ENCODE data around the gene NPSR1.
"Not testable (repeated sequence)": the region's sequence is repeated elsewhere in the genome, so short reads cannot be mapped to it uniquely, and the experiment has no call there.

NPSR1 gene

GRCh38 chr7:34657632-34658268 is at the start of gene NPSR1:
Gene NPSR1 (plus strand): TSS chr7:34658218. CDS start chr7:34658413, 195 bp downstream.
- in situ Hi-C loops (cut with MboI; ENCODE audit: low sequenced_read_pairs), result no loop called here

- in situ Hi-C loops (cut with MboI; ENCODE audit: low sequenced_read_pairs), result no loop called here
Measured at GRCh38 chr7:34612661-34613060, 45.4 kb upstream of the NPSR1 start.

- in situ Hi-C loops (cut with MboI; ENCODE audit: low sequenced_read_pairs), result no loop called here
Measured at GRCh38 chr7:34620425-34620824, 37.6 kb upstream of the NPSR1 start.

- in situ Hi-C loops (cut with MboI; ENCODE audit: low sequenced_read_pairs), result no loop called here
Measured at GRCh38 chr7:34622182-34622581, 35.8 kb upstream of the NPSR1 start.

- in situ Hi-C loops (cut with MboI; ENCODE audit: low sequenced_read_pairs), result no loop called here
Measured at GRCh38 chr7:34622771-34623250, 35.2 kb upstream of the NPSR1 start.

- in situ Hi-C loops (cut with MboI; ENCODE audit: low sequenced_read_pairs), result not testable (repeated sequence)
Measured at GRCh38 chr7:34628618-34629017, 29.4 kb upstream of the NPSR1 start.

- in situ Hi-C loops (cut with MboI; ENCODE audit: low sequenced_read_pairs), result no loop called here
Measured at GRCh38 chr7:34652809-34653208, 5.2 kb upstream of the NPSR1 start.

- in situ Hi-C loops (cut with MboI; ENCODE audit: low sequenced_read_pairs), result no loop called here
Measured at GRCh38 chr7:34653787-34654186, 4.2 kb upstream of the NPSR1 start.

- in situ Hi-C loops (cut with MboI; ENCODE audit: low sequenced_read_pairs), result no loop called here
Measured at GRCh38 chr7:34655384-34655783, 2.6 kb upstream of the NPSR1 start.

- in situ Hi-C loops (cut with MboI; ENCODE audit: low sequenced_read_pairs), result no loop called here
Measured at GRCh38 chr7:34656041-34656440, 2.0 kb upstream of the NPSR1 start.

GRCh38 chr7:34659472-34660075 is 1.6 kb downstream of the NPSR1 start:
- in situ Hi-C loops (cut with MboI; ENCODE audit: low sequenced_read_pairs), result no loop called here

GRCh38 chr7:34662058-34662708 is 4.2 kb downstream of the NPSR1 start:
- in situ Hi-C loops (cut with MboI; ENCODE audit: low sequenced_read_pairs), result no loop called here

- in situ Hi-C loops (cut with MboI; ENCODE audit: low sequenced_read_pairs), result no loop called here
Measured at GRCh38 chr7:34664755-34665154, 6.7 kb downstream of the NPSR1 start.

GRCh38 chr7:34672430-34672829 is 14.4 kb downstream of the NPSR1 start:
- in situ Hi-C loops (cut with MboI; ENCODE audit: low sequenced_read_pairs), result no loop called here

GRCh38 chr7:34673066-34673465 is 15.0 kb downstream of the NPSR1 start:
- in situ Hi-C loops (cut with MboI; ENCODE audit: low sequenced_read_pairs), result no loop called here

GRCh38 chr7:34675749-34676374 is 17.8 kb downstream of the NPSR1 start:
- in situ Hi-C loops (cut with MboI; ENCODE audit: low sequenced_read_pairs), result no loop called here

GRCh38 chr7:34677491-34677890 is 19.5 kb downstream of the NPSR1 start:
- in situ Hi-C loops (cut with MboI; ENCODE audit: low sequenced_read_pairs), result no loop called here

GRCh38 chr7:34687529-34687928 is 29.5 kb downstream of the NPSR1 start:
- in situ Hi-C loops (cut with MboI; ENCODE audit: low sequenced_read_pairs), result no loop called here

GRCh38 chr7:34696415-34696814 is 38.4 kb downstream of the NPSR1 start:
- in situ Hi-C loops (cut with MboI; ENCODE audit: low sequenced_read_pairs), result no loop called here

- in situ Hi-C loops (cut with MboI; ENCODE audit: low sequenced_read_pairs), result no loop called here
Measured at GRCh38 chr7:34709771-34710170, 51.8 kb downstream of the NPSR1 start.

- in situ Hi-C loops (cut with MboI; ENCODE audit: low sequenced_read_pairs), result no loop called here
Measured at GRCh38 chr7:34718867-34719266, 60.8 kb downstream of the NPSR1 start.

- in situ Hi-C loops (cut with MboI; ENCODE audit: low sequenced_read_pairs), result no loop called here
Measured at GRCh38 chr7:34719636-34720035, 61.6 kb downstream of the NPSR1 start.
